GM10266 (cell line): Measurements from ENCODE around the gene ZNF827.

ENCODE experiments used
- DNase-seq: peaks from one replicate; pipeline ENCODE4 v3.0.0; 2012; ENCODE audit errors: extremely low spot score
- CTCF ChIP-seq: IDR thresholded peaks from 2 replicates; pipeline ENCODE4 v1.5.1; 2012; ENCODE audit warnings: mild to moderate bottlenecking, low read depth; ENCODE audit not compliant: control insufficient read depth, insufficient read depth; ENCODE audit errors: missing control alignments

ZNF827 gene

GRCh38 chr4:145820407-145820806 is 118.2 kb downstream of the ZNF827 start:
- TF ChIP-seq CTCF = no peak
- DNase-seq = no peak

GRCh38 chr4:145819853-145820181 is 118.8 kb downstream of the ZNF827 start:
- no peak for TF ChIP-seq CTCF
- DNase-seq = no peak

GRCh38 chr4:145819101-145819852 is 119.3 kb downstream of the ZNF827 start:
- TF ChIP-seq CTCF = no peak
- DNase-seq = no peak

- no peak for TF ChIP-seq CTCF
- no peak for DNase-seq
Observed at GRCh38 chr4:145818011-145818410, 120.6 kb downstream of the ZNF827 start.

GRCh38 chr4:145816091-145816490 is 122.5 kb downstream of the ZNF827 start:
- TF ChIP-seq CTCF = no peak
- no peak for DNase-seq

GRCh38 chr4:145815626-145816025 is 123.0 kb downstream of the ZNF827 start:
- DNase-seq = no peak
- TF ChIP-seq CTCF = no peak

- DNase-seq = no peak
- TF ChIP-seq CTCF = no peak
Observed at GRCh38 chr4:145815027-145815612, 123.5 kb downstream of the ZNF827 start.
